ENCODE measurements around the gene RELB.
"Not testable (repeated sequence)": the region's sequence is repeated elsewhere in the genome, so short reads cannot be mapped to it uniquely, and the experiment has no call there.

Gene RELB

DNA sequence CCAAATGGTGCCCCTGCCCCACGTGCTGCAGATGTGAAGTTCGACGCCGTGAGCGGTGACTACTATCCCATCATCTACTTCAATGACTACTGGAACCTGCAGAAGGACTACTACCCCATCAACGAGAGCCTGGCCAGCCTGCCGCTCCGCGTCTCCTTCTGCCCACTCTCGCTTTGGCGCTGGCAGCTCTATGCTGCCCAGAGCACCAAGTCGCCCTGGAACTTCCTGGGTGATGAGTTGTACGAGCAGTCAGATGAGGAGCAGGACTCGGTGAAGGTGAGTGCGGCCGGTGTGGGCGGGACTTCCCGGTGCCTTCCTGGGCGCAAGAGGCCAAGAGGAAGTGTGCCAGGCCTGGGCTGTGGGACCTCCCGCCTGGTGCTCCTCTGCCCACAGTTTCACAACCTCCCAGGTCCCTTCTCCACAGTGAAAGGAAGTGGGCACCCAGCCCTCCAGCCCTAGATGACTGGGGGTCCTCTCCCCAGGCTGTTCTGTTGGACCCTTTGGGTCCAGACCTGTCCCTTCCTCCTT is 14.1 kb upstream of the RELB start:
- DNase-seq = no peak

DNA sequence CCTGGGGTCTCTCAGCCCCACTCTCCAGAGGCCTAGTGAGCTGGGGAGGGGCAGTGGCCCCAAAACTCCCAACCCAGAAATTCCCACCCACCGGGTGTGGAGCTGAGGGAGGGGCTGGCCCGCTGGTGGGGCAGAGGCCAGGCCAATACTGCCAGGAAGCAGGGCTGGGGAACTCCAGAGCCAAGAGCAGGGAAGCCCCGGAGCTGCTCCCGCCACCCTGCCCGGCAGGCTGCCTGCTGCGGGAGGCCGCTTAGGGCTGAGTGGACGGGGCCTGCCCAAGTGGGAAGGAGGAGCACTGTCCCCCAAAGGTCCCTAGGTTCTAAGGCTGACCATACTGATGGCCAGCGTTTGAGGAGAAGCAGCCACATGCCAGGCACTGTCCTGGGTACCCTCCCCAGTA is 13.0 kb upstream of the RELB start:
- no peak for DNase-seq

DNA sequence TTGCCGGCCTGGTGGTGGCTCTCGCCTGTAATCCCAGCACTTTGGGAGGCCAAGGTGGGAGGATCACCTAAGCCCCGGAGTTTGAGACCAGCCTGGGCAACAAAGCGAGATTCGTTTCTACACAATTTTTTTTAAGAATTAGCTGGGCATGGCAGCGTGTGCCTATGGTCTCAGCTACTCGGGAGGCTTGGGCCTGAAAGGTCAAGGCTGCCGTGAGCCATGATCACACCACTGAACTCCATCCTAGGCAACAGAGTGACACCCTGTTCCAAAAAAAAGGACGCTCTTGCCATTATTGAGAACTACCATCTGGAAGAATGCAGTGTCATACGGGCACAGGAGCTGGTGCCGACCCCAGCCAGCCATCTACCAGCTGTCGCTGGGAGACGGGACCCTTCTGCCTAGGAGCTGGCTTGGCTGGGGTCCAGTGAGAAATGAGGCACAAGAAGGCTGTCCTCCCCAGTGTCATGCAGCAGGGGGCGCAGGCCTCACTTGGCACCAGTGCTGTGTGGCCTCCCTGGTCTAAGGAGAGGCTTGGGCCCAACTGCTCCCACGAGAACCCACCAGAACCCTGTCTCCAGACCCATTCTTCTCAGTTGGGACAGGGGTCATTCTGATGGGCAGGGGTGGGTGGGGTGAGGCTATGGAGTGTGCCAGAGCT is 12.2 kb upstream of the RELB start:
- DNase-seq = peak; percentile 69

DNA sequence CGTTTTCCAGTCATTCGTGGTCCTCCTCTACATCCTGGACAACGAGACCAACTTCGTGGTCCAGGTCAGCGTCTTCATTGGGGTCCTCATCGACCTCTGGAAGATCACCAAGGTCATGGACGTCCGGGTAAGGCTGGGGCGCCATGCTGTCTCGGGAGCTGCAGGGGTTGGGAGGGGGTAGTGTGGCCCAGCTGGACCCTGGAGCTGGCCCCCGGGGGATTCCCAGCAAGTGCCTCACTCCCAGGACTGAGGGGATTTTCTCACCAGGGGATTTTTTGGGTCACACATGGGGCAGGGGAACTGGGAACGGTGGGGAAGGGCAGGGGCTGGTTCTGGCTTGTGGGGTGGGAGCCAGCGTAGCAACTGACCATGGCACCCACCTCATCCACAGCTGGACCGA is 10.8 kb upstream of the RELB start:
- DNase-seq = no peak

DNA sequence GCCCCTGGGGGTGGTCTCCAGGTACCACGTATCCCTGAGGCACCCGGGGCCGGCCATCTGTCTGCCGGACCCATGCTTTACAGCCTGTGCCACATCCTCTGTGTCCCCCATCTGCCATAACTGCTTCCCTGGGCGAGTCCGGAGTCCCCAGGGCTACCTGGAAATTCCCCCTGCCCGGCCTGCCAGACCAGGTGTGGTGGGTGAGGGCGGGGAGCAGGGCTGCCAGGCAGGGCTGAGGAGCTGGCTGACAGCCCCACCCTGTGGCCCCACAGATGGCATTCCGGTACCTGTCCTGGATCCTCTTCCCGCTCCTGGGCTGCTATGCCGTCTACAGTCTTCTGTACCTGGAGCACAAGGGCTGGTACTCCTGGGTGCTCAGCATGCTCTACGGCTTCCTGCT is 10.3 kb upstream of the RELB start:
- DNase-seq = no peak

DNA sequence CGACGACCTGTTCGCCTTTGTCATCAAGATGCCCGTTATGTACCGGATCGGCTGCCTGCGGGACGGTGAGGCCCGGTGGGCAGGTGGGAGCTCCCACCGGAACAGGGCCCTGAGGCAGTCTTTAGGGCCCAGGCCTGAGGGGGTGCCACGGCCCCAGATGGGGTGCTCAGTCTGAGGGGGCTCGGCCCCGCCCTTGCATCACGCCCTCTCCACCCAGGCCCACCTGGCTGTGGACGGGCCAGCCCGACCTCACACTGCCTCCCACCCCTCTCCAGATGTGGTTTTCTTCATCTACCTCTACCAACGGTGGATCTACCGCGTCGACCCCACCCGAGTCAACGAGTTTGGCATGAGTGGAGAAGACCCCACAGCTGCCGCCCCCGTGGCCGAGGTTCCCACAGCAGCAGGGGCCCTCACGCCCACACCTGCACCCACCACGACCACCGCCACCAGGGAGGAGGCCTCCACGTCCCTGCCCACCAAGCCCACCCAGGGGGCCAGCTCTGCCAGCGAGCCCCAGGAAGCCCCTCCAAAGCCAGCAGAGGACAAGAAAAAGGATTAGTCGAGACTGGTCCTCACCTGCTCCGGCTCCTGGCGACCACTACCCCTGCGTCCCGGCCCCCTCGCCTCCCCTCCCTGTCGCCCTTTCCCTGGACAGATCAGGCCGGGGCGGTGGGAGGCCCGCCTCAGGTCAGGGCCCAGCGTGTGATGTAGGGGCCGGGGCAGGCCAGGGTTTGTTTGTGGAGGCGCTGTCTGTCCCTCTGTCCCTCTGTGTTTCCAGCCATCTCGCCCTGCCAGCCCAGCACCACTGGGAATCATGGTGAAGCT is 8.7 kb upstream of the RELB start:
- no peak for DNase-seq

DNA sequence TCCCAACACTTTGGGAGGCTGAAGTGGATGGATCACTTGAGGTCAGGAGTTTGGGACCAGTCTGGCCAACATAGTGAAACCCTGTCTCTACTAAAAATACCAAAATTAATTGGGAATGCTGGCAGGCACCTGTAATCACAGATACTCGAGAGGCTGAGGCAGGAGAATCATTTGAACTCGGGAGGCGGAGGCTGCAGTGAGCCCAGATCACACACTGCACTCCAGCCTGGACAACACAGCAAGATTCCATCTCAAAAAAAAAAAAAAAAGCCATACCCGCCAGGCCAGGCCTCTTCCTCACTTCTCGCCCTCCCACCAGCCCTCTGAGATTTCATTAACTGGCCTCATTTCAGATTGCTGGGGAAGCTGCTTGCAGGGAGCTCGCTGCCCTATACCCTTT is 7.7 kb upstream of the RELB start:
- DNase-seq = no peak

DNA sequence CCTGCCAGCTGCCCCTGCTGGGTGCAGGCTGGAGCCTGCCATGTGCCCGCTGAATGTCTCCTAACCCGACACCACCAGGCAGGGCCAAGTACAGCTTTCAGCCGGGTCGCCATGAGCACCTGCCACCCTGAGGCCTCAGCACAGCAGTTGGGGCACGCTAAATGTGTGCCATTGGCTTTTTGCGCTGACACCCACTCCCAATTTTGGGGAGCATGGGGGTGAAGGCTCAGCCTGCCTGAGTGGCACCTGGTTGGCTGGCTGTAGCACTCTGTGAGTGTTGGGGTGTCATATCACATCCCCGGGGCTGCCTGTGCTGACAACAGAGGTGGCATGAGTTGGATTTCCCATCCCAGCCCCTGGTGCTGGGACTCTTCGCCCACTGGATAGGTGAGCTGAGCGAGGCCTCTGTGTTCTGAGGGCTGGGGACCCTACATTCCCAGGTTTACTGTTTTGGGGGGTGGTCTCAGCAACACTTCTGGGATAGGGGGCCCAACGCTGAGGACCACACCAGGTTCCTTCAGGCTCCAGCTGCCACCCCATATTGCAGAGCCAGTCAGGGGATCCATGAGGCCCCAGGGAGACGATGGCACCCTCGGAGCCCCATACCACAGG is 7.2 kb upstream of the RELB start:
- no peak for DNase-seq

DNA sequence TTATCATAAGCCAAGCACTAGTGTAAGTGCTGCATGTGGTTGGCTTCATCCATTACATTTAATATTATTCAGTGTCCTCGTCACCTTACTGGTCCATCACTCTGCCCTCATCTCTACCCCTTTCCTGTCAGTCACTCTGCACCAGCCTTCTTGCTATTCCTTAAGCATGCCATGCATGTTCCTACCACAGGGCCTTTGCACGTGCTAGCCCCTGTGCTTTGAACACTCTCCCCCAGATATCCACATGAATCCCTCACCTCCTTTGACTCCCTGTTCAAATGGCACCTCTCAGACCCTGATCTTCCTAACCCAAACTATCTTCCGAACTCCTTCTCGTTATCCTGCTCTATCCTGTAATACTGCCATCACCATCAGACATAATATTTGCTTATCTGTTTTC is 3.2 kb upstream of the RELB start:
- DNase-seq = no peak

DNA sequence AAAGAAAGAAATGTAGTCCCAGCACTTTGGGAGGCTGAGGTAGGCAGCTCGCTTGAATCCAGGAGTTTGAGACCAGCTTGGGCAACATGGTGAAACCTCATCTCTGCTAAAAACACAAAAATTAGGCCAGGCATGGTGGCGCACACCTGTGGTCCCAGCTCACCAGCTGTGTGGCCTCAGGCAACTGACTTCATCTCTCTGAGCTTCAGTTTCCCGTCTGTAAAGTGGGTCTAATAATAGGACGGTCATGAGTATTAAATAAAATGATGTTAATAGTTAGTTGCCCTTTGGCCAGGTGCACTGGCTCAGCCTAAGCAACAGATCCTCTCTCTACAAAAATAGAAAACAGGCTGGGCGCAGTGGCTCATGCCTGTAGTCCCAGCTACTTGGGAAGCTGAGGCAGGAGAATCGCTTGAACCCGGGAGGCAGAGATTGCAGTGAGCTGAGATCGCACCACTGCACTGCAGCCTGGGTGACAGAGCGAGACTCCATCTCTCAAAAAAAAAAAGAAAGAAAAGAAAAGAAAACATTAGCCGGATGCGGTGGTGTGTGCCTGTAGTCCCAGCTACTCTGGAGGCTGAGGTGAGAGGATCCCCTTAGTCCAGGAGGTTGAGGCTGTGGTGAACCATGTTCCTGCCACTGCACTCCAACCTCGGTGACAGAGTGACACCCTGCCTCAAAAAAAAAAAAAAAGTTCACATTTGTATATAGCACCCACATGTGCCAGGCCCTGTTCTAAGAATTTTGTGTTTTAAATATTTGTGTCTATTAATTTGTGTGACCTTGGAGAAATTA is 1.9 kb upstream of the RELB start:
- not testable (repeated sequence) for DNase-seq

DNA sequence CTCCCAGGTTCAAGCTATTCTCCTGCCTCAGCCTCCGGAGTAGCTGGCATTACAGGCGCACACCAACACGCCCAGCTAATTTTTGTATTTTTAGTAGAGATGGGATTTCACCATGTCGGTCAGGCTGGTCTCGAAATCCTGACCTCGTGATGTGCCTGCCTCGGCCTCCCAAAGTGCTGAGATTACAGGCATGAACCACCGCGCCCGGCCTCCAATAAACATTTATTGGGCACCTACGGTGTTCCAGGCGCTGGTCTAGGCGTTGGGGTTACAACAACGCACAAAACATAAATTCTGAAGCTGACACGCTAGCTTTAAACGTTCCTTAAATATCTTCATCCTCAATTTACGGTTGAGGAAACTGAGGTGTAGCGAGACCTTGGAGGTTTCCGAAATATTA is 599 bp upstream of the RELB start:
- not testable (repeated sequence) for DNase-seq

DNA sequence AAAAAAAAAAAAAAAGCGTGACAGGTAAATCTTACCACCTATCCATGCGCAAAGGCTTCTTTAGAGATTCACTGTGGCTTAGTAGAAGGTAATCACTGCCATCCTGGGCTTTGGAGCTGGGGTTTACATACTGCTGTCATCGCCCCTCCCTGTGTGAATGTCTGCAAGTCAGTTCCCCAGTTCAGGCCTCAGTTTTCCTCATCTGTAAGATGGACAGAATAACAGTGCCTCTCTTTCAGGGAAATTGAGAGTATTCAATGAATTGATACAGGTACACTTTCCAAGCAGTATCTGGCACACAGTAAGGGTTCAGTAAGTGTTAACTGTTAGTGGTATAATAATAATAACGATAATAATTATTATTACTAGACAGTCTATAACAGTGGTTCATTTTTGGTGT is 2.2 kb downstream of the RELB start:
- DNase-seq = no peak

DNA sequence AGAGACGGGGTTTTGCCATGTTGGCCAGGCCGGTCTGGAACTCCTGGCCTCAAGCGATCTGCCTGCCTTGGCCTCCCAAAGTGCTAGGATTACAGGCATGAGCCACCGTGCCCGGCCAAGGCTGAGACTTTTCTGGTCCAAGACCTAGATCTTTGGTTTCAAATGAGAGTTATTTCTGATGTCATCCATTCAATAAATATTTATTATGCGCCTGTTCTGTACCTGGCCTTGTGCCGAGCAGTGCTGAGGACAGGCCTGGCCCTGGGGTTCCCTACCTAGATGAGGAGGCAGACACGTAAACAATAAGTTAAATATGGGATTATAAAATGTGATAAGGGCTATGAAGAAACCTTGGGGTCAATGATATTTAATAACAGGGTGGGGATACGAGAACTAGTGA is 4.5 kb downstream of the RELB start:
- no peak for DNase-seq

DNA sequence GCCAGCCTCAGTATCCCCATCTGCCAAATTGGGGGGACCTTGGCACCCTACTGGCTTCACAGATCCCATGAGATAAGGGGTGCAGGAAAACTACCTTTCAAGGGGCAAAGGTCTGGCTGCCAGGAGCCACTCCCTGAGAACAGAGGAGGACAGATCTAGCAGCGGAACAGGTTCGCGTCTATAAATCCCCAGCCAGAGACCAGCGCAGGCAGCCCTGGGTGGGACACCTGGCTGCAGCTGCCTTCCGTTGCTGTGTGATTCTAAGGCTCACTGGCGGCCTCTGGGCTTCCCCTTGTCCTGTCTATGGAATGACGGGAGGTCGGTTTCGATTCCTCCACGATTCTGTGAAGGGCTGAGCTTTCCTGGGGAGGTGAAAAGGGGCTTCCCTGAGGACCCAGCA is 7.3 kb downstream of the RELB start:
- DNase-seq = no peak

DNA sequence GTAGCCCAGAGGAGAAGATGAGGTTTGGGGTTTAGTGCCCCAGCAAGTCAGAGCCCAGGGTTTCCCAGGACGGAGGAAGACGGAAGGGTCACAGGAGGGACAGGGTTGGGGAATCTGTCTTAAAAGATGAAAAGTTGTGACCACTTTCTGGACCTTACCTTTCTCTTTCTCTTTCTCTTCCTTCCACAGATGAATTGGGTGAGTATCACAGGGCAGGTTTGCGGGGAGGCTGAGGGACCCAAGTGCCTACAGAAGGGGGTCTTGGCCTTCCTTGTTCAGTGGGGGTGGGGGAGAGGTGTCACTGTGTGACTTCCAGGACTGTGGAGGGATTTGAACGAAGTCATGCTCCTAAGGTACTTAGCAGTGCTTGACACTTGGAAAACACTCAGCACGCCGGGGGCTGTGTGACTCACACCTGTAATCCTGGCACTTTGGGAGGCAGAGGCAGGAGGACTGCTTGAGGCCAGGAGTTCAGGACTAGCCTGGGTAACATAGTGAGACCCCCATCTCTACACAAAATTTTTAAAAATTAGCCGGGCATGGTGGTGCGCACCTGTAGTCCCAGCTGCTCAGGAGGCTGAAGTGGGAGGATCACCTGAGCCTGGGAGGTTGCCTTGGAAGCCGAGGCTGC is 8.5 kb downstream of the RELB start:
- no peak for DNase-seq

DNA sequence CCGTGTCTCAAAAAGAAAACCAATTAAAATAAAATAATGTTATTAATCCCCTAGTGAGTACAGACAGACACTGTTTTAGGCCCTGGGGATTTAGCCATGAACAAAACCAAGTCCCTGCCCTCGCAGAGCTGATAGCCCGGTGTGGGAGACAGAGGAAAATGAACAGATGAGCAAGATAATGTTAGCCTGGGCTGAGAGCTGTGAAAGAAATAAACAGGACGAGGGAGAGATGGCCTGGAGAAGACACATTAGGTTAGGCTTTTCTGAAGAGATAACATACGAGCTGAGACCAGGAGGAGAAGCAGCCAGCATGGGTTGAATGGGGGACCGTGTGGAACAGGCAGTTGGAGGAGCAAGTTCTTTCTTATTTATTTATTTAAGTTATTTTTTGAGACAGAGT is 9.0 kb downstream of the RELB start:
- DNase-seq = no peak

DNA sequence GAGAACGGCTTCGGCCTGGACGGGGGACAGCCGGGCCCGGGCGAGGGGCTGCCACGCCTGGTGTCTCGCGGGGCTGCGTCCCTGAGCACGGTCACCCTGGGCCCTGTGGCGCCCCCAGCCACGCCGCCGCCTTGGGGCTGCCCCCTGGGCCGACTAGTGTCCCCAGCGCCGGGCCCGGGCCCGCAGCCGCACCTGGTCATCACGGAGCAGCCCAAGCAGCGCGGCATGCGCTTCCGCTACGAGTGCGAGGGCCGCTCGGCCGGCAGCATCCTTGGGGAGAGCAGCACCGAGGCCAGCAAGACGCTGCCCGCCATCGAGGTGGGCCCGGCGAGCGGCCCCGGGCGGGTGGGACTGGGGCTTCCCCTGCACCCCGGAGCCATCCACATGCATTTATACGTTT is 10.7 kb downstream of the RELB start:
- DNase-seq = no peak

DNA sequence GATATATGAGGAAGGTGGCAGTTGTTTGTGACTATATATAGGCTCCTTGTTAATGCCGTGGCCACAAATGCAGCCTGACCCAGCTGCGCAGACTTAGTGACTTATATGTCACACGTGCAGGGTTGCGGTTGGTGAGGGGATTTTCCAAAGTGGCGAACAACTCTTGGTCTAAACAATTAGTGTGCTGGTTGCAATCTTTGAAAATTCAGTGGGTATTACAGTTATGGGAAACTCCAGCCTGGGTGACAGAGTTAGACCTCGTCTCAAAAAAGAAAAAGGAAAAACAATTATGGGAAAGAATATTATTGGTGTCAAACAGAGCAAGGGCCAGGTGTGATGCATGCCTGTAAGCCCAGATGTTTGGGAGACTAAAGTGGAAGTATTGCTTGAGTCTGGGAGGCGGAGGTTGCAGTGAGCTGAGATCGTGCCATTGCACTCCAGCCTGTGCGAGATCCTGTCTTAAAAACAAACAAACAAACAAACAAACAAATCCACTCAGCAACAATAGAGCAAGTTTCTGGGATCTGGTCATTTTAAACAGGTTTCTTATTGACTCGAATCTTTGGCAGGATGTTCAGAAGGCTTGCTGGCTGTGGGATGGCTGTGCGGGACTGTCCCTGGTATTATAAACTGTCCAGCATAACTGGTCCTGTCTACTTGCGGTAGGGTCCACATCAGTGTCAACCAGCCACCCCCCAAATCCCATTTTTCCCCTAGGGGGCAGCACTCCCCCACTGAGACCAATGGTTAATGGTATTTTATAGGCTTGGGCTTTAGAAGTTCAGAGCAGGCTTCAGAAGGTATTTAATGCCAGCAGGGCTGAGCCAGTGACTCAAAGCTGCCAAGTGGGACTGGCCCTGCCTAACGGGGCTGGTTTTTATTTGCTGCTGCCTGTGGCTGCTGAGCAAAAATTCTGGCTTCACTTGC is 15.4 kb downstream of the RELB start:
- peak; percentile 89 for DNase-seq

DNA sequence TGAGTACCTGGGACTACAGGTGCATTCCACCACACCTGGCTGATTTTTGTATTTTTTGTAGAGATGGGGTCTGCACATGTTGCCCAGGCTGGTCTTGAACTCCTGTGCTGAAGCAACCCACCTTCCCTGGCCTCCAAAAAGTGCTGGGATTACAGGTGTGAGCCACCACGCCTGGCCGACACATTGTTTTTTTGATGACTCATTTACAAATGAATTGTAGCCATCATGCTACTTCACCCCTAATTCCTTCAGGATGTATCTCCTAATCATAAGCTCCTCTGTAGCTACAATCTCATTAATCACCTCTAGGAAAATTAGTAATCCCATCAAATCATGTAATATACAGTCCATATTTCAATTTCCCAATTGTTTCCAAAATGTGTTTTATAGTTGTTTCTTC is 17.9 kb downstream of the RELB start:
- no peak for DNase-seq

DNA sequence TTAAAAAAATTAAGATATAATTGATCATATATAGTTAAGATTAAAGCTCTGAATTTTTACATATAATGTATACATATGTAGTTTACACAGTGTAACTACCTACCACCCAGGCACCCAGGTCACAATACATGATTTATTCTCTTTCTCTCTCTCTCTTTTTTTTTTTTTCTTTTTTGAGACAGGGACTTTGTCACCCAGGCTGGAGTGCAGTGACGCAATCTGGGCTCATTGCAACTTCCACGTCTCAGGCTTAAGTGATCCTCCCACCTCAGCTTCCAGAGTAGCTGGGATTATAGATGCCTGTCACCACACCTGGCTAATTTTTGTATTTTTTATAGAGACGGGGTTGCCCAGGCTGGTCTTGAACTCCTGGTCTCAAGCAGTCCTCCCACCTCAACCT is 18.8 kb downstream of the RELB start:
- DNase-seq = no peak

DNA sequence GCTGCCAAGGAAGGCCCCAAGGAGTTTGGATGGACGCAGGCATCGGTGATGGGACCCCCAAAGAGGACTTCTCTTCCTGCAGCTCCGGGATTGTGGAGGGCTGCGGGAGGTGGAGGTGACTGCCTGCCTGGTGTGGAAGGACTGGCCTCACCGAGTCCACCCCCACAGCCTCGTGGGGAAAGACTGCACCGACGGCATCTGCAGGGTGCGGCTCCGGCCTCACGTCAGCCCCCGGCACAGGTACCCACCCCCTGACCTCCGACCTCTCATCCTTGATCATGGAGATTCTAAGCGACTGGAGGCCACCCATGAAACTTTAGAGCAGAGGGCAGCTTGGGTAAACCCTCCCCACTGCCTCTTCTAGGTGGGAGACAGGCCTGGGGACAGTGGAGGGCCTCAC is 20.7 kb downstream of the RELB start:
- no peak for DNase-seq

DNA sequence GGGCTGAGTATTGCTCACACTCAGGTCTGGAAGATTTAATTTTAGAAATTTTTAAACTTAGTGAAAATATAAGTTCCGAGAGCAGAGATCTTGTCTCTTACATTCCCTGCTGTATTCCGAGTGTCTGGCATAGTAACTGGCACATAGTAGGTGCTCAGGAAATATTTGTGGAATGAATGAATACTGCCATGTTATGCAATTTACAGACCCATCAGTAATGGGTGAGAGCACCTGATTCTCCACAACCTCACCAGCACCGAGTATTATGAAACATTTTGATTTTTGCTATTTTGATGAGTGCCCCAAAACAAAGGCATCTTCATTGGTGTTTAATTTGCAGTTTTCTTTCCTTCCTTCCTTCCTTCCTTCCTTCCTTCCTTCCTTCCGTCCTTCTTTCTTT is 21.8 kb downstream of the RELB start:
- DNase-seq = no peak
